Limb (tissue), 2 donors: ENCODE data around the gene SLC13A3.

Experiments
- DNase-seq, 2 donors: peaks; one replicate each; pipeline ENCODE4 v3.0.0-alpha.2; 2016; ENCODE audit errors: extremely low spot score in 2 of 2

Gene SLC13A3

GRCh38 chr20:46578745-46579144, 72.5 kb downstream of the SLC13A3 start:
- DNase-seq, result no peak

- peak in 1 of 2 donors; percentile 11 for DNase-seq
Measured at GRCh38 chr20:46576774-46577395, 74.4 kb downstream of the SLC13A3 start.

GRCh38 chr20:46575937-46576461, 75.3 kb downstream of the SLC13A3 start:
- DNase-seq, result peak in 1 of 2 donors; percentile 12

- peak in 1 of 2 donors; percentile 19 for DNase-seq
Measured at GRCh38 chr20:46575394-46575793, 75.9 kb downstream of the SLC13A3 start.

- peak in 1 of 2 donors; percentile 11 for DNase-seq
Measured at GRCh38 chr20:46573788-46574584, 77.3 kb downstream of the SLC13A3 start.

GRCh38 chr20:46573234-46573633, 78.0 kb downstream of the SLC13A3 start:
- peak in 1 of 2 donors; percentile 24 for DNase-seq

- no peak for DNase-seq
Measured at GRCh38 chr20:46572790-46573189, 78.5 kb downstream of the SLC13A3 start.

GRCh38 chr20:46572153-46572552, 79.1 kb downstream of the SLC13A3 start:
- DNase-seq, result peak; percentile 48 to 70

GRCh38 chr20:46571418-46571817, 79.8 kb downstream of the SLC13A3 start:
- no peak for DNase-seq

GRCh38 chr20:46570956-46571355, 80.3 kb downstream of the SLC13A3 start:
- no peak for DNase-seq

- no peak for DNase-seq
Measured at GRCh38 chr20:46569961-46570360, 81.3 kb downstream of the SLC13A3 start.

- peak; percentile 86 to 94 for DNase-seq
Measured at GRCh38 chr20:46568570-46569129, 82.6 kb downstream of the SLC13A3 start.

- no peak for DNase-seq
Measured at GRCh38 chr20:46566125-46566524, 85.1 kb downstream of the SLC13A3 start.

- no peak for DNase-seq
Measured at GRCh38 chr20:46564241-46564957, 86.9 kb downstream of the SLC13A3 start.

GRCh38 chr20:46563860-46564221, 87.4 kb downstream of the SLC13A3 start:
- DNase-seq, result no peak

- no peak for DNase-seq
Measured at GRCh38 chr20:46563170-46563859, 87.9 kb downstream of the SLC13A3 start.

GRCh38 chr20:46562373-46563169, 88.7 kb downstream of the SLC13A3 start:
- peak; percentile 83 to 86 for DNase-seq

- DNase-seq, result no peak
Measured at GRCh38 chr20:46562009-46562372, 89.3 kb downstream of the SLC13A3 start.

- DNase-seq, result no peak
Measured at GRCh38 chr20:46559685-46560440, 91.4 kb downstream of the SLC13A3 start.

GRCh38 chr20:46559001-46559400, 92.3 kb downstream of the SLC13A3 start:
- DNase-seq, result no peak
